ENCODE measurements around the gene TMPRSS11D.

- TF ChIP-seq CTCF (IDR thresholded peaks at IDR 0.05; ENCODE audit: low read depth, low read length, poor library complexity, severe bottlenecking) (no peak), EZH2phosphoT487 (IDR thresholded peaks at IDR 0.05; ENCODE audit: borderline replicate concordance, low read length) (no peak)
Measured at GRCh38 chr4:67933038-67933437, 49.2 kb upstream of the TMPRSS11D start.
